ENCODE measurements around the gene MMD2.

Gene MMD2

DNA sequence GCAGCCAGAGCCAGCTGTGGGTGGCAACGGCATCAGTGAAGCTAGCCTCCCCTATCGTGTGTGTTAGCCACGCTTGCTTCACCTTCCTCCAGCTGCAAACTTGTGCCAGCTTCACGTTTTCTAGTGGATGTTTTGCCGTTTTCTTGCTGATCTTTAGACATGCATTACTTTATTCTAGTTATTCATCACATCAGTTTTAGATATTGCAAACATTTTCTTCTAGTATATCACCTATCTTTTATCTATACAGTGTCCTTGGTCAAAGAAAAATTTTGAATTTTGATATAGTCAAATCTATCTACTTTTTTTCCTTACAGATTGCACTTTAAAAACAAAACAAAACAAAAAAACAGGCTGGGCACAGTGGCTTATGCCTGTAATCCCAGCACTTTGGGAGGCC lies 90.5 kb downstream of the MMD2 start:
- DNase-seq (ENCODE audit: low spot score), result no peak

- no peak for DNase-seq (ENCODE audit: low spot score)
Measured at GRCh38 chr7:4866528-4867496, 92.2 kb downstream of the MMD2 start.

GRCh38 chr7:4862156-4862555 lies 96.8 kb downstream of the MMD2 start:
- no peak for DNase-seq (ENCODE audit: low spot score)

DNA sequence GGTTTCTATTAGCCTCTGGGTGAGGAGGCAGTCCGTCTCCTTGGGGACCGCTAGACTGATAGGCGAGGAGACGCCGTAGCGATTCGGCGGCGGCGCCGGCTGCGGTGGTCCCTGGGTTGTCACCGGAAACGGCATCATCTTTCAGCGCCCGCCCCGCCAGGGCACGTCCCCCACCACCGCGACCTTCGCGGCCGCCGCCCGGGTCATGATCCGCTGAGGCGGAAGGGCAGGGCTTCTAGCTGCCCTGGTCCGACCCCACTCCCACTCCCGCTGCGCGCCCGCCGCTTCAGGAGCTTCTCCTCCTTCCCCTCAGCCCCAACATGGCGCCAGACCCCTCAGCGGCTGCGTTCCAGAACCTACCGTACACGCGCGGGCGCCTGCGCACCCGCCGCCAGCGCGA lies 97.3 kb downstream of the MMD2 start, which contains the start of gene PAPOLB:
PAPOLB (minus strand) TSS at position 358 of the 400 bp plus-strand sequence; CDS start at position 138, 220 bp downstream.
- DNase-seq (ENCODE audit: low spot score), result no peak

DNA sequence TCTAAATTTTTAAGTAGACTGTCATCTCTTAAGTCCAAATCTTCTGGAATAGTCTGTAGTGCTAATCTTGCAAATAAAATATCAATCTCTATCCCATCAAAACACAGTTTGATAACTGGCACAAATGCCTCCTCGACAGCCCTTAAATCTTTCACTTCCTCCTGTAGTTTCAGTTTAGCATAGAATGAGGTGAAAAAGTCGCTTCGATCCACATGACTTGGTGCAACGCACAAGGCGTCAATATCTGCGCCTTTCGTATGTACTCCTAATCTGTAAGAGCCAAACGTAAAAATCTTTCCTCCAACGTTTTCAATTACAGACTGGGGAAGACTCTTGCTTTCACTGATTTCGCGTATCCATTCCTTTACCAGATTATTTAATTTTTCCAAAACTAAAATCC lies 97.8 kb downstream of the MMD2 start:
- DNase-seq (ENCODE audit: low spot score), result no peak

DNA sequence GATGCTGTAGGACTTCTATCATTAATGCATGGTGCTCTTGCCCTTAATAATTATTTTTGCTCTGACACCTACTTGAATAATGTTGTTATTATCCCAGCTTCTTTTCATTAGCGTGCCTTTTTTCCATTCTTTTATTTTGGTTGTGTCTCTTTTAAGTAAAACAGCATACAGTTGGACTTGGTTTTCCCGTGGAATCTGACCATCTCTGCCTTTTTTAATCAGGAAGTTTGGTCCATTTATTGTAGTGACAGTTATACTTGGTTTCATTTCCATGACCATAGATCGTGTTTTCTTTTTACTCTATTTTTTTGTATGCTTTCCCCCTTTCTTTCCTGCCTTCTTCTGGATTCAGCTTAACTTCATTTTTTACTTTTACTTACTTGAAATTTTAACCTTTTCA lies 101.8 kb downstream of the MMD2 start:
- no peak for DNase-seq (ENCODE audit: low spot score)

GRCh38 chr7:4856336-4857057 lies 102.5 kb downstream of the MMD2 start:
- DNase-seq (ENCODE audit: low spot score), result no peak

Data from globus pallidus (tissue), 1 donor.